Activated naive CD4-positive, alpha-beta T cell treated with anti-CD3 and anti-CD28 coated beads, Interleukin-2, amount 50 U/mL, for 72 hours (primary cell): ENCODE data around the gene ARID3B. TPM values are rescaled to one million over a fixed set of nuclear protein-coding genes. Genes with fewer than 3 reads are reported as not detected.
A peak's percentile ranks its signal among the peaks of the same experiment; 100 is the strongest.

ENCODE experiments used
- ATAC-seq, 2 donors: fragments of 150-1000 bp; cut with Tn5 transposase; 2 replicates each; pipeline ENCODE4 v1.10.0; 2021; ENCODE audit warnings: mild to moderate bottlenecking in 2 of 2, moderate library complexity in 2 of 2
- DNase-seq, 2 donors: peaks; one replicate each; pipeline ENCODE4 v3.0.0; 2021 to 2022; ENCODE audit warnings: low spot score in 2 of 2
- H3K27ac Mint-ChIP-seq, 2 donors: one replicate each; pipeline ENCODE4 v1.8.0; 2022; ENCODE audit warnings: mild to moderate bottlenecking in 2 of 2, mixed read lengths in 2 of 2
- H3K36me3 Mint-ChIP-seq, 2 donors: one replicate each; pipeline ENCODE4 v1.8.0; 2022; ENCODE audit warnings: mixed read lengths in 2 of 2
- H3K9me3 Mint-ChIP-seq, 2 donors: one replicate each; pipeline ENCODE4 v1.8.0; 2022; ENCODE audit warnings: mixed read lengths in 2 of 2
- total RNA-seq, 2 donors: library from RNA; stranded (reverse); gene quantifications; one replicate each; pipeline ENCODE4 v1.2.3, GENCODE V29; 2022

Gene ARID3B
- total RNA-seq, 2 donors from 2014 or later: 25.7 to 37.7 TPM

DNA sequence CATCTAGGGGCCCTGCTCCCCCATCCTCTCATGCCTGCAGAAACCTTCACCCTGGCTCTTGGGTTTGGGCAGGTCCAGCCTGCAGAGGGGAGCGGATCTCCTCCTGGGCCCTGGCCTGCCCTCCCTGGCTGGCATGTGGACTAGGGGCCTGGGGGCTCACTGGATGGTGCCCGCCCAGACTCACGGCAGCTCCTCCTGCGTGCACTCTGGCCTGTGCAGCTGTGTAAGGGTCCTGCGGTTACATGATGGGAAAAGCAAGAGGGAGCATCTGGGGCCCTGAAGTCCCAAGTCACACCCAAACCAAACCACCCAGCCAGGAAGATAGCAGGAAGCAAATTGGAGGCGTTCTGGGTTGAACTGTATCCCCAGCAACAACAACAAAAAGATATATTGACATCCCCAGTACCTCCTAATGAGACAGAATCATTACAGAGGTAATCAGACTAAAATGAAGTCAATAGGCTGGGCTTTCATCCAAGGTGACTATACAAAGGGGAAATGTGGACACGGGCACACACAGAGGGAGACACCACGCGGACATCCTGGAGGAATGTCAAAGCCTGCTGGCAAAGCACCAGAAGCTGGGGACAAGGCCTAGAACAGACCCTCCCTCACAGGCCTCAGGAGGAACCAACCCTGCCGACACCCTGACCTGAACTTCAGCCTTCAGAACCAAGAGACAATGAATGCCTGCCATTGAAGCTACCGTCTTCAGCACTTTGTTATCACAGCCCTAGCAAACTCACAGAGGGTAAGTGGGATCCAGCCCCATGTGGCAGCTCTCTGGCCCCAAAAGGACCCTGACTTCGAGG is 64.2 kb downstream of the ARID3B start:
- no peak for DNase-seq
- no peaks in the 10 kb centered on the region for H3K9me3 Mint-ChIP-seq

DNA sequence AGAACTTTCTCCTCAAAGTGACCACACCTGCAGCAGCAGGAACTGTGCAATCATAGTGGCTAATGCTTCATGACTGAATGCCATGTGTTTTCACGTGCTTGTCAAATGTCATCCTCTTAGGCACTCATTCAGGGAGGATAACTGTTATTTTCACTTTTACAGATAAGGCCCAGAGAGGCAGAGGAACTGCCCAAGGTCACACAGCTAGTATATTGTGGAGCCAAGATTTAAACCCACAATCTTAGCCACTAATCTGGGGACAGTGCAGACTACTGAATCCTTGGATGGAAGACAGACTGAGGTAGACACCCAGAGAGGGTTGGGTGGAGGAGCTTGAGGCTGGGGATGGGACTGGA is 64.8 kb downstream of the ARID3B start:
- Mint-ChIP-seq H3K27ac (no peak overlapping the region), H3K36me3 (no peaks in the 10 kb centered on the region), H3K9me3 (no peaks in the 10 kb centered on the region)
- ATAC-seq (no peak), DNase-seq (no peak)

More for the DNA sequence above, 64.2 kb downstream of the ARID3B start:
- Mint-ChIP-seq H3K27ac (peak overlapping the region in 1 of 2 donors; percentile 32), H3K36me3 (no peaks in the 10 kb centered on the region)
- ATAC-seq: no peak

DNA sequence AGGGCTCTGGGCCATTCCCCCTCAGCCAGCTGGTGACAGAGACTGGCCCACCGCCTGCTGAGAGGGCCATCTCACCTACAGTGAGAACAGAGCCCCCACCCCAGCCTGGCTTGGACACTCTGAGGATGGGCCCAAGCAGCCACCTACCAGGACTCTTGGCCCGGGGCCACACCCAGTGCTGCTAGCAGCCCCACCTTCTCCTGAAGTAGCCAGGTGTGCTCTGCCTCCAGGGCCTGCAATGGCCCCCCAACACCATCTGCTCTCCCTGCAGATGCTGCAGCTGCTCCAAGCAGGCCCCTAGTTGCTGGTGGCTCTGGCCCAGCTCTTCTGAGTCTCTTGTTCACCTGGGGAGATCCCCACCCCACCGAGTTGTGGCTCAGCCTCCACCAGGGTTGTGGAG is 67.8 kb downstream of the ARID3B start:
- no peak overlapping the region for H3K27ac Mint-ChIP-seq
- no peaks in the 10 kb centered on the region for H3K36me3 Mint-ChIP-seq
- no peak for DNase-seq
- no peaks in the 10 kb centered on the region for H3K9me3 Mint-ChIP-seq
- ATAC-seq: no peak

DNA sequence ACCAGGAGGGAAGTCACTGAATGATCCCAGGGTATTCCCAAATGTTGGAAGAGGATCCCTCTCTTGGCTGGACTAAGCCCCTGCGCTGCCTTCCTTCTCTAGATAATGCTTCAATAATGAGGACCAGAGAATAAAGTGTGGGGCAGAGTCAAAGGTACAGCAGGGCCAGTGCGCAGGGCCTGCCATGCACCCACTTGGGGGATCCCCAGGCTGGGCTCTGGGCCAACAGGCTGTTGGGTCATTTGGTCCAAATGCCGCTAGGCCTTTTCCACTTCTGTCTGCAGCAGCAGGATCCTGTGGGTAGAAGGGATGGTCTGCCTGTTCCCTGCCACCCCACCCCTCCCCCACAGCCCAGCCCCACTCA is 68.9 kb downstream of the ARID3B start:
- ATAC-seq: no peak
- H3K9me3 Mint-ChIP-seq: no peaks in the 10 kb centered on the region
- no peak for DNase-seq
- peaks cover 0 to 3% of the 10 kb centered on the region in 2 donors for H3K36me3 Mint-ChIP-seq
- H3K27ac Mint-ChIP-seq: no peak overlapping the region

- DNase-seq (no peak), ATAC-seq (no peak)
- Mint-ChIP-seq H3K27ac (no peak overlapping the region), H3K9me3 (no peaks in the 10 kb centered on the region), H3K36me3 (peaks cover 0 to 5% of the 10 kb centered on the region in 2 donors)
Measured at GRCh38 chr15:74610302-74610951, 69.4 kb downstream of the ARID3B start.

GRCh38 chr15:74611341-74611740 is 70.3 kb downstream of the ARID3B start:
- no peak for ATAC-seq
- DNase-seq: no peak
- Mint-ChIP-seq H3K9me3 (no peaks in the 10 kb centered on the region), H3K27ac (peak overlapping the region in 1 of 2 donors; percentile 60), H3K36me3 (peaks cover 3 to 9% of the 10 kb centered on the region in 2 donors)

- peak overlapping the region in 1 of 2 donors; percentile 60 for H3K27ac Mint-ChIP-seq
- H3K36me3 Mint-ChIP-seq: peaks cover 8 to 14% of the 10 kb centered on the region in 2 donors
- no peak for DNase-seq
- ATAC-seq: no peak
- no peaks in the 10 kb centered on the region for H3K9me3 Mint-ChIP-seq
Measured at GRCh38 chr15:74611834-74612233, 70.8 kb downstream of the ARID3B start.

DNA sequence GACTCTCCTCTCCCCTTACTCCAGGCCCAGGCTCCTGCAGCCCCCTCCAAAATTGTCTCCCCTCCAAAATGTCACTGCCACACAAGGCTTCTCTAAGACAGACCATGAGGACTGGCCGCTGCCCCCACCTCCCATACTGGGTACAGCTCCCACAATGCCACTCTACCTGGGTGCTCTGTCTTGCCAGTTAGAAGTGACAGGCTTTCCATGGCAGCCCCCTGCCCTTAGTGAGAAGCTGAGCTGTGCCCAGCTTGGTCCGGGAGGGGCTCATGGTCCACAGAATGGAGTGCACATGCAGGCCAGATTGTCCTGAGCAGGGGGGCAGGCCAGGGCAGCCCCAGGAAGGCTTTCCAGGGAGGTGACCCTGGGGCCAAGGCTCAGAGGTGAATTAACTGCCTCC is 71.7 kb downstream of the ARID3B start:
- H3K36me3 Mint-ChIP-seq: peaks cover 12 to 18% of the 10 kb centered on the region in 2 donors
- no peaks in the 10 kb centered on the region for H3K9me3 Mint-ChIP-seq
- DNase-seq: no peak
- no peak for ATAC-seq
- H3K27ac Mint-ChIP-seq: peak overlapping the region in 1 of 2 donors; percentile 35

DNA sequence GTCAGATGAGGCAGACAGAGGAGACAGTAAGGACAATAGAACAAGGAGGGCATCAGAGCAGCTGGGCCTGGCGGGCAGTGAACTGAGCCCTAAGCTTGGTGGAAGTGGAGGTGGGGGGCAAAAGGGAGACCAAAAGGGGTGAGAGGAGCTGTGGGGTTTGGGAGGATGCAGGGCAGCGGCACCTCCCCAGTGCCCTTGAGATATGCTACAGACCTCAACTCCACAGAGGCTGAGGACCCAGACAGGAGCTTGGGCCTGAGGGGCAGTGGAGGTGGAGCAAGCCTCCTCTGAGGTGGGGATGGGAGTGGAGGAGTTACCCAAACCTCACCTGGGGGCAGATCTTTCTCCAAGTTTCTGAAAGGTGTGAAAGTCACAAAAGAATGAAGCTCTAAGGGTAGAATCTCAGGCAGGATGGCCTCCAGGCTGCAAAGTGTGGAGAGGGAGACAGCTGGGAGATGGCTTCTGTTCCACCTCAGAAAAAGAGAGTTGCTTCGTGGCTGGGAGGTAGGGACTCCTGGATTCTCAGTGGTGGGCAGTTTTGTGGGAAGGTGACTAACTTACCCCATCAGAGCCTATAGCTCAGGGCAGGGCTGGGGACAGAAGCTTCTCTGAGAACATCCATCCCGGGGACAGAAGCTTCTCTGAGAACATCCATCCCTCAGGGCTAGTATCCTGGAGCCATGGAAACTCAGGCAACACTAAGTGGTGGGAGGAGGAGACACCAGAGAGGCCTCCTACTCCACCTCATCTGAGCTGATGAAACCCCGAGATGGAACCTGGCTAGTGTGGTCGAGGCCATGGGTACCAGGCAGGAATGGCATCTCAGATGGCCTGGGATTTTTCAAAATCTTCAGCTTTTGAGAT is 72.3 kb downstream of the ARID3B start:
- no peaks in the 10 kb centered on the region for H3K9me3 Mint-ChIP-seq
- peaks cover 12 to 18% of the 10 kb centered on the region in 2 donors for H3K36me3 Mint-ChIP-seq
- no peak for ATAC-seq
- H3K27ac Mint-ChIP-seq: peak overlapping the region in 1 of 2 donors; percentile 35
- DNase-seq: no peak

GRCh38 chr15:74613953-74614743 is 73.1 kb downstream of the ARID3B start:
- Mint-ChIP-seq H3K9me3 (no peaks in the 10 kb centered on the region), H3K36me3 (peaks cover 12 to 18% of the 10 kb centered on the region in 2 donors), H3K27ac (peak overlapping the region; percentile 65 to 97)
- ATAC-seq: no peak
- no peak for DNase-seq

- Mint-ChIP-seq H3K27ac (peak overlapping the region; percentile 97), H3K36me3 (peaks cover 12 to 18% of the 10 kb centered on the region in 2 donors), H3K9me3 (no peaks in the 10 kb centered on the region)
- ATAC-seq: peak; percentile 64 to 74
- peak; percentile 88 to 90 for DNase-seq
Measured at GRCh38 chr15:74614744-74615507, 73.9 kb downstream of the ARID3B start.

DNA sequence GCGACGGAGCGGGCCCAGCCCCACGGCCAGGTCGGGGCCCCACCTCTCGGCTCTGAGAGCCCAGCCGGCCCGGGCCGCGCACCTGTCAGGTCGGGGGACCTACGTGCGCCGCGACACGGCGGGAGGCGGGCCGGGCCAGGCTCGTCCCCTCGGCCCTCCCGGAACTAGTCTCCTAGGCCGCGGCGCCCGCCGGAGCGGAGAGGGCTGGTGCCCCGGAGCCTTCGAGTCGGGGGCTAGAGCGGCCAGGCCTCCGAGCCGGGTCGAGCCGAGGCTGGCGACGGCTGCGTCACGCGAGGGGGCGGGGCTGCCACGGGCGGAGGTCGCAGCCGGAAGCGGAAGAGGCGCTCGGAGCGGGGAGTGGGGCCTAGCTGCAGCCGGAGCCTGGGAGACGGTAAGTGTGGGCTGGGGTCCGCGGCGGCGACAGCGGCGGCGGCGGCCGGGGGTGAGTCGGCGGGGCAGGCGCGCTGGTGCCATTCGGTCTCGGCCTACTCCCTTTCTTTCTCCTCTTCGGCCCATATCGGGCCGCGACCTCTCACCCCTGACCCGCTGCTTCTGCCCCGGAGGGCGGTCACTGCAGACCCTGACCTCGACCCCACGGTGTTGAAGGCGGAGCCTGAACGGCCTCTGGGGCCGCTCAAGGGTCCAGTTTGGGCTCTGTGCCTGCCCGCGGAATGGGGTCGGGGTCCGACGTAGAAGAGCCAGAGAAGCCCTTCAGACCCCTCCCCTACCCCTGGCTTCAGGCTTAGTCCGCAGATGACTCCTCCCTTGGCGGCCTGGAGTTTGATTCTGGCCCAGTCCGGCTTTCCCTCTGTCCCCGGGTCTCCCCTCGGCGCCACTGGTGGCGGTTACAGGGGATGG is 74.7 kb downstream of the ARID3B start, which contains the start of gene CLK3:
CLK3 (plus strand) TSS at position 329 of the 858 bp plus-strand sequence. CDS start 3,361 bp downstream, outside the sequence.
- peak within 1 kb of the TSS; percentile 97 to 99 for H3K27ac Mint-ChIP-seq
- H3K9me3 Mint-ChIP-seq: no peaks in the 10 kb centered on the region
- DNase-seq (peak; percentile 90 to 99), ATAC-seq (peak; percentile 69 to 89)
- H3K36me3 Mint-ChIP-seq: peaks cover 12 to 18% of the 10 kb centered on the region in 2 donors

DNA sequence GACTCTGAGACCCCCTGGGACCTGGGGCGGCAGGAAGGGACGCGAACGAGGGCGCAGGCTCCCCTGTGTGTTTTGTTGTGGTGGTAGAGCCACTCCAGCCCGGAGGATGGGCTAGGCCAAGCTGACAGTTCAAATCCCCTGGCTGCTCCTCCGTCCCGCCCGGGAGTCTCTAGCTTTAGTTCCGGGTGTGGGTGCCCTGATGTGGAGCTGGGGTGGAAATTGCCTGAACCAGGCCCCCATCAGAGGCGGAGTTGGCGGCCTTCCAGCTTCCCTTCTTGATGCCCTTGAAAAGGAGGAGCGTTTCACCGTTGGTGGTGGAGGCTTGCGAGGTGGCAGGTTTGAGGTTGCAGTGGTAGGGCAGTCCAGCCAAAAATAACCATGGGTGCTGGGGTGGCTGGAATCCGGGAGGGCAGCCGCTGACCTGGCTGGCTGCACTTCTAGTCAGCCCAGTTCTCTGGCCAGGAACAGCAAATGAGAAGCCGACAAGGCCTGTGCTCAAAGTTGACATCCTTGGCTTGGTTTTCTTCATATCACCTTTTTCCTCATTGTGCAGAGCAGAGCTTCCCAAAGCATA is 75.4 kb downstream of the ARID3B start:
- Mint-ChIP-seq H3K27ac (peak overlapping the region; percentile 97 to 99), H3K36me3 (peaks cover 18 to 19% of the 10 kb centered on the region in 2 donors), H3K9me3 (no peaks in the 10 kb centered on the region)
- DNase-seq (peak; percentile 58 to 68), ATAC-seq (no peak)

DNA sequence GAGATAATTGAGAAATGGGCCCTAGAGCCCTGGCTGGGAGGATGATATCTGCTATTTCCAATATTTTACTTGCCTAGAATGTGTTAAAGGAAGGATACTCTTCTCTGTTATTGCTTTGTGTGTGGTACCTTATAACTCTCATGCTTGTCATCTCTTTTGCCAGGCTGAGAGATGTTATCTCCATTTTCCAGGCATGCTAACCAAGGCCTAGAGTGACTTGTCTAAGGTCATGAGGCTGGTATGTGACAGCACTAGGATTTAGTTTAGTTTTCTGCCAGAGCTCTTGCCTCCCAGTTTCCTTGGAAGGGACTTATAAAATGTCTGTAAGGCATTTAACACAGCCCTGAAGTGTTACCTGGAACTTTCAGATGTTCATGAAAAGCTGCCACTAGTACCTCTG is 76.0 kb downstream of the ARID3B start:
- no peaks in the 10 kb centered on the region for H3K9me3 Mint-ChIP-seq
- peak overlapping the region; percentile 97 to 99 for H3K27ac Mint-ChIP-seq
- ATAC-seq (no peak), DNase-seq (no peak)
- H3K36me3 Mint-ChIP-seq: peaks cover 18 to 23% of the 10 kb centered on the region in 2 donors
